Measurements from ENCODE around the gene PUM2.

Gene PUM2

GRCh38 chr2:20231598-20232026, 119.0 kb downstream of the PUM2 start:
- DNase-seq (ENCODE audit: low read depth): no peak

- DNase-seq (ENCODE audit: low read depth): no peak
These were observed 119.5 kb downstream of the PUM2 start for GRCh38 chr2:20231159-20231558.

GRCh38 chr2:20230114-20230425, 120.6 kb downstream of the PUM2 start:
- DNase-seq (ENCODE audit: low read depth): no peak

GRCh38 chr2:20229322-20230113, 121.1 kb downstream of the PUM2 start:
- DNase-seq (ENCODE audit: low read depth): no peak

- no peak for DNase-seq (ENCODE audit: low read depth)
These were observed 122.6 kb downstream of the PUM2 start for GRCh38 chr2:20227894-20228505.

- DNase-seq (ENCODE audit: low read depth): no peak
These were observed 124.5 kb downstream of the PUM2 start for GRCh38 chr2:20226152-20226545.

GRCh38 chr2:20225294-20226151, 125.1 kb downstream of the PUM2 start:
- DNase-seq (ENCODE audit: low read depth): no peak

- DNase-seq (ENCODE audit: low read depth): no peak
These were observed 125.8 kb downstream of the PUM2 start, which contains the start of gene SDC1 for GRCh38 chr2:20224716-20225293. Gene SDC1, minus strand, starts transcription at chr2:20225130. Its CDS starts 263 bp downstream, at chr2:20224867.

- no peak for DNase-seq (ENCODE audit: low read depth)
These were observed 126.4 kb downstream of the PUM2 start for GRCh38 chr2:20224164-20224715.

- DNase-seq (ENCODE audit: low read depth): no peak
These were observed 127.1 kb downstream of the PUM2 start for GRCh38 chr2:20223407-20224163.

- no peak for DNase-seq (ENCODE audit: low read depth)
These were observed 127.8 kb downstream of the PUM2 start for GRCh38 chr2:20222769-20223406.

- no peak for DNase-seq (ENCODE audit: low read depth)
These were observed 128.5 kb downstream of the PUM2 start for GRCh38 chr2:20222014-20222768.

GRCh38 chr2:20221555-20221973, 129.1 kb downstream of the PUM2 start:
- no peak for DNase-seq (ENCODE audit: low read depth)

- no peak for DNase-seq (ENCODE audit: low read depth)
These were observed 129.7 kb downstream of the PUM2 start for GRCh38 chr2:20220806-20221554.

GRCh38 chr2:20219763-20220380, 130.8 kb downstream of the PUM2 start:
- DNase-seq (ENCODE audit: low read depth): no peak

GRCh38 chr2:20218331-20219320, 132.0 kb downstream of the PUM2 start:
- DNase-seq (ENCODE audit: low read depth): no peak
